Heart right ventricle (tissue), 16 donors: ENCODE data around the gene PLGRKT. TPM values are rescaled to one million over a fixed set of nuclear protein-coding genes. Genes with fewer than 3 reads are reported as not detected.

ENCODE experiments used
- ATAC-seq, 8 donors: fragments of 200-7000 bp; cut with Tn5 transposase; one replicate each; pipeline ENCODE4 v1.9.1; 2020; ENCODE audit warnings: mild to moderate bottlenecking in 8 of 8, moderate library complexity in 8 of 8, moderate number of reproducible peaks in 1 of 8
- DNase-seq, 2 donors: peaks; one replicate each; pipeline ENCODE4 v3.0.0-alpha.2; 2020
- H3K27ac ChIP-seq, 10 donors: fragments of 200-600 bp; sonication (generic) in 2 of 10; one replicate each; pipeline versions ENCODE4 v1.5.0 to v1.8.0; 2020 to 2022; ENCODE audit warnings: mild to moderate bottlenecking in 3 of 10
- H3K27me3 ChIP-seq, 7 donors: fragments of 200-600 bp; one replicate each; pipeline ENCODE4 v1.8.0; 2021 to 2022; ENCODE audit warnings: mild to moderate bottlenecking in 2 of 7
- H3K36me3 ChIP-seq, 9 donors: fragments of 200-600 bp; sonication (generic) in 1 of 9; one replicate each; pipeline versions ENCODE4 v1.5.0 to v1.8.0; 2020 to 2022; ENCODE audit warnings: mild to moderate bottlenecking in 2 of 9
- H3K4me1 ChIP-seq, 9 donors: fragments of 200-600 bp; sonication (generic) in 1 of 9; one replicate each; pipeline versions ENCODE4 v1.5.0 to v1.8.0; 2020 to 2022; ENCODE audit warnings: mild to moderate bottlenecking in 4 of 9
- H3K4me3 ChIP-seq, 10 donors: fragments of 200-600 bp; sonication (generic) in 2 of 10; one replicate each; pipeline versions ENCODE4 v1.5.0 to v1.8.0; 2020 to 2022; ENCODE audit warnings: mild to moderate bottlenecking in 7 of 10, moderate library complexity in 2 of 10
- H3K9me3 ChIP-seq, 11 donors: fragments of 200-600 bp in 10 of 11; sonication (generic) in 2 of 11; one replicate each; pipeline versions ENCODE4 v1.5.0 to v1.8.0; 2013 to 2022; ENCODE audit warnings: mild to moderate bottlenecking in 2 of 11, control low read depth in 1 of 11, moderate library complexity in 1 of 11
- CTCF ChIP-seq, 9 donors: fragments of 200-600 bp; sonication (generic) in 2 of 9; IDR thresholded peaks; one replicate each; pipeline versions ENCODE4 v1.5.0 to v1.8.0; 2021 to 2022; ENCODE audit warnings: antibody characterized with exemption in 9 of 9, mild to moderate bottlenecking in 5 of 9, moderate library complexity in 1 of 9
- WGBS, 2 donors: extraction: QIAGEN DNeasy Blood & Tissue Kit; methylation state at CpG; one replicate each; pipeline ENCODE4 v1.1.7; 2013; ENCODE audit warnings: inconsistent platforms in 1 of 2; 5-methylcytosine and 5-hydroxymethylcytosine counted together
- intact Hi-C, 10 donors: fragments of 100-400 bp; cut with DNase I; formaldehyde crosslinking; loops; one replicate each; pipeline versions ENCODE4 v1.11.1 to v1.14.2; 2022
- polyA plus RNA-seq, 2 donors: library from polyadenylated mRNA; stranded (reverse); fragments of 200-250 nt; gene quantifications; one replicate each; pipeline ENCODE4 v1.2.3, GENCODE V29; 2013
- total RNA-seq, 10 donors: library from RNA; stranded (reverse); fragmentation: NEBNext Ultra II Directional in 3 of 10; extraction: Animal tissue kit (Norgen Biotek cat#: 25700) in 3 of 10; gene quantifications; one replicate each; pipeline versions ENCODE4 v1.2.1 to v1.2.4, GENCODE V29; 2021 to 2023
- donor health status: Arrhythmogenic right ventricular cardiomyopathy.
- donor health status: ischemic (EF 13 %, LVEDD 7.1; RV severe dilation, severe dysfunction).
- donor health status: healthy with polysubstance abuse.
- donor health status: DM: no; HTN: yes; CAD: no.
- donor health status: DM: no; HTN: no; CAD: no.
- donor health status: ischemic (EF 25% LVEDD 6.9; RV normal size, moderate dysfunction).
- donor health status: ischemic (EF 25% LVEDD 5.7; RV mildly dilated, moderate dysfunction).
- donor health status: healthy.
- donor health status: DM: yes; HTN: yes; CAD: no.
- donor health status: Ischemic cardiomyopathy.
- donor health status: ischemic (EF 35%, LVEDD 5.7; RV mildly dilated, moderate dysfunction).
- donor health status: nonischemic (EF 11% LVEDD 7.7; RV severe dilation, severe dysfunction).
- donor health status: DM: yes; HTN: yes; CAD: no.
- donor health status: PGD.
- donor health status: ischemic (EF 29% LVEDD 5.4; RV normal size, mild dysfunction).
- donor health status: nonischemic (EF 23%, LVEDD 6.1; RV moderate dilation, normal function).

The PLGRKT gene
- total and polyA plus RNA-seq, 12 donors: 11.8 to 53.0 (median 35.9) TPM

- TF ChIP-seq CTCF (IDR thresholded peaks at IDR 0.05): no peak
Observed at GRCh38 chr9:5421163-5421562, 16.6 kb downstream of the PLGRKT start.

GRCh38 chr9:5419987-5420386 lies 17.7 kb downstream of the PLGRKT start:
- Histone ChIP-seq H3K36me3 (peaks cover 0 to 14% (median under 1%) of the 10 kb centered on the region in 9 donors), H3K27ac (no peak overlapping the region), H3K9me3 (no peaks in the 10 kb centered on the region), H3K4me3 (no peak overlapping the region), H3K27me3 (no peaks in the 10 kb centered on the region), H3K4me1 (no peaks in the 10 kb centered on the region)
- ATAC-seq (no peak), DNase-seq (no peak)
- intact Hi-C loops: loop anchor here in 7 of 10 donors (5.0 to 10.0 kb wide), 7 partner anchors 55 to 665 kb away; partner anchors contain the start of gene INSL6 (in 1 of the 7)
- TF ChIP-seq CTCF (IDR thresholded peaks at IDR 0.05): no peak

More at GRCh38 chr9:5421163-5421562, 16.6 kb downstream of the PLGRKT start:
- Histone ChIP-seq H3K36me3 (peaks cover 0 to 14% (median under 1%) of the 10 kb centered on the region in 9 donors), H3K4me3 (no peak overlapping the region), H3K4me1 (no peaks in the 10 kb centered on the region), H3K9me3 (no peaks in the 10 kb centered on the region), H3K27me3 (no peaks in the 10 kb centered on the region), H3K27ac (no peak overlapping the region)
- WGBS, 2 donors: 72 to 78% methylated on average over 2 of the region's 2 CpGs
- intact Hi-C loops: loop anchor here in 6 of 10 donors (10.0 kb wide), 4 partner anchors 76 to 666 kb away; partner anchors contain the start of gene INSL6 (in 1 of the 6)
- no peak for DNase-seq
- ATAC-seq: no peak

GRCh38 chr9:5418481-5418880 lies 19.2 kb downstream of the PLGRKT start:
- Histone ChIP-seq H3K4me1 (no peaks in the 10 kb centered on the region), H3K4me3 (no peak overlapping the region), H3K27ac (no peak overlapping the region), H3K9me3 (peaks cover 0 to 8% (median 0%) of the 10 kb centered on the region in 11 donors), H3K36me3 (peaks cover 0 to 14% (median 8%) of the 10 kb centered on the region in 9 donors), H3K27me3 (no peaks in the 10 kb centered on the region)
- TF ChIP-seq CTCF (IDR thresholded peaks at IDR 0.05): no peak
- intact Hi-C loops: loop anchor here in 3 of 10 donors (5.0 to 10.0 kb wide), 3 partner anchors 54 to 224 kb away; no protein-coding TSS in a partner anchor
- ATAC-seq (no peak), DNase-seq (no peak)
- 93 to 95% methylated on average over 20 of the region's 20 CpGs for WGBS, 2 donors

GRCh38 chr9:5416953-5417352 lies 20.8 kb downstream of the PLGRKT start:
- Histone ChIP-seq H3K27me3 (no peaks in the 10 kb centered on the region), H3K27ac (no peak overlapping the region), H3K4me1 (no peaks in the 10 kb centered on the region), H3K9me3 (peaks cover 0 to 13% (median 0%) of the 10 kb centered on the region in 11 donors), H3K4me3 (no peak overlapping the region), H3K36me3 (peaks cover 0 to 14% (median 8%) of the 10 kb centered on the region in 9 donors)
- no peak for TF ChIP-seq CTCF (IDR thresholded peaks at IDR 0.05)
- intact Hi-C loops: loop anchor here in 3 of 10 donors (5.0 to 10.0 kb wide), 3 partner anchors 52 to 222 kb away; no protein-coding TSS in a partner anchor
- DNase-seq: no peak
- no peak for ATAC-seq
- 74 to 76% methylated on average over 3 of the region's 3 CpGs for WGBS, 2 donors
